Fibroblast of mammary gland (primary cell): ENCODE data around the gene MAPK8IP3.

ENCODE experiments used
- DNase-seq: peaks from one replicate; pipeline ENCODE4 v3.0.0-alpha.2; 2010; ENCODE audit warnings: low read depth
- H3K4me3 ChIP-seq: 2 replicates; pipeline ENCODE4 v1.5.1; 2011; ENCODE audit warnings: low read depth, mild to moderate bottlenecking, low read length, moderate library complexity; ENCODE audit not compliant: control insufficient read depth
- CTCF ChIP-seq: conservative IDR thresholded peaks from 2 replicates; pipeline ENCODE4 v1.5.1; 2011; ENCODE audit warnings: low read depth, low read length, inconsistent platforms; ENCODE audit not compliant: control insufficient read depth, insufficient read depth

Gene MAPK8IP3

GRCh38 chr16:1705688-1706385 lies at the start of gene MAPK8IP3:
Gene MAPK8IP3, plus strand, starts transcription at chr16:1706195. Its CDS starts 145 bp downstream, at chr16:1706340.
- peak; percentile 80 for DNase-seq
- peak within 1 kb of the TSS; percentile 86 for H3K4me3 ChIP-seq
- TF ChIP-seq CTCF, result no peak

- DNase-seq, result no peak
- no peak for TF ChIP-seq CTCF
- H3K4me3 ChIP-seq, result no peak overlapping the region
These were observed 49.0 kb upstream of the MAPK8IP3 start for GRCh38 chr16:1656808-1657617.

- no peak for DNase-seq
- no peak overlapping the region for H3K4me3 ChIP-seq
- no peak for TF ChIP-seq CTCF
These were observed 48.2 kb upstream of the MAPK8IP3 start for GRCh38 chr16:1657841-1658240.

GRCh38 chr16:1659031-1659430 lies 47.0 kb upstream of the MAPK8IP3 start:
- DNase-seq, result no peak
- no peak for TF ChIP-seq CTCF

GRCh38 chr16:1661826-1662225 lies 44.2 kb upstream of the MAPK8IP3 start:
- H3K4me3 ChIP-seq, result no peak overlapping the region
- no peak for DNase-seq
- no peak for TF ChIP-seq CTCF

More at GRCh38 chr16:1659031-1659430, 47.0 kb upstream of the MAPK8IP3 start:
- no peak overlapping the region for H3K4me3 ChIP-seq

GRCh38 chr16:1662543-1662942 lies 43.5 kb upstream of the MAPK8IP3 start:
- DNase-seq, result no peak
- no peak overlapping the region for H3K4me3 ChIP-seq
- no peak for TF ChIP-seq CTCF
